AG09319 (cell line): ENCODE results near the gene ARAP2.

Experiments used
- DNase-seq: peaks from one replicate; pipeline ENCODE4 v3.0.0-alpha.2; 2010; ENCODE audit warnings: low read depth; ENCODE audit errors: extremely low read depth
- TF ChIP-seq, protein P1 (sequence below): IDR thresholded peaks from 2 replicates; pipeline ENCODE4 v1.5.1; 2011; ENCODE audit warnings: low read depth, mild to moderate bottlenecking, inconsistent platforms, low read length, moderate library complexity

Gene ARAP2

DNA sequence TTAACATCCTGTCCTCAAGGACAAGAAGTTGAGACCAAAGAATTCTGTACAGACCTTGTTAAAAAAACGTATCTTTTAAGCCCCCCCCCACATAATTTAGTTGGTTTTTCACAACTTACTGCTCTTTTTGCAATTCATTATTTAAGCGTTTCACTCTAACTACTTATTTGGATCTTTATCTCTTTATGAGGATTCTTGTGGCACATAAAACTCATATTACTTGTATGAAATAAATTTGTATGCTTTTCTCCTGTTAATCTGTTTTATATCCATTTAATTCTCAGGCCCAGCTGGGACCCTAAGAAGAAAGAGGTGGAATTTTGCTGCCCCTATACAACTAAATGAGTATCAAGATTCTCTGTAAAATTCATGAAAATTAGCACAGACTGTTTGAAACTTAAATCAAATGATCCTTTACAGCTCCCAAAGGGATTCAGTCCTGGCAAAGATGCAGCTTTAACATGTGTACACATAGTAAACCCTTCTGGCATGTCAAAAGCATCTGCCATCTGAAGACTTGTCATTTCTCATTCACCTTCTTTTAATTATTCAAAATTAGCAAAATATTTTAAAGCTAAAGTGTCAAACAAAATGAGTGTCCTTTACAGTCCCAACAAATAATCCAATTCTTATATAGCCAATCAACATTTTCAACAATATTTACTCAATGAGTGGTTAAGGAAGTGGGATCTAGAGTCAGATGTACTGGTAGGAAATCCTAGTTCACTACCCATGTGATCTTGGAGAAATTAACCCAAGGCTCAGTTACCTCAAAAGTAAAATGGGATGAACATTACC, 17.7 kb downstream of the ARAP2 start:
- DNase-seq, result no peak
- TF ChIP-seq, protein P1, sequence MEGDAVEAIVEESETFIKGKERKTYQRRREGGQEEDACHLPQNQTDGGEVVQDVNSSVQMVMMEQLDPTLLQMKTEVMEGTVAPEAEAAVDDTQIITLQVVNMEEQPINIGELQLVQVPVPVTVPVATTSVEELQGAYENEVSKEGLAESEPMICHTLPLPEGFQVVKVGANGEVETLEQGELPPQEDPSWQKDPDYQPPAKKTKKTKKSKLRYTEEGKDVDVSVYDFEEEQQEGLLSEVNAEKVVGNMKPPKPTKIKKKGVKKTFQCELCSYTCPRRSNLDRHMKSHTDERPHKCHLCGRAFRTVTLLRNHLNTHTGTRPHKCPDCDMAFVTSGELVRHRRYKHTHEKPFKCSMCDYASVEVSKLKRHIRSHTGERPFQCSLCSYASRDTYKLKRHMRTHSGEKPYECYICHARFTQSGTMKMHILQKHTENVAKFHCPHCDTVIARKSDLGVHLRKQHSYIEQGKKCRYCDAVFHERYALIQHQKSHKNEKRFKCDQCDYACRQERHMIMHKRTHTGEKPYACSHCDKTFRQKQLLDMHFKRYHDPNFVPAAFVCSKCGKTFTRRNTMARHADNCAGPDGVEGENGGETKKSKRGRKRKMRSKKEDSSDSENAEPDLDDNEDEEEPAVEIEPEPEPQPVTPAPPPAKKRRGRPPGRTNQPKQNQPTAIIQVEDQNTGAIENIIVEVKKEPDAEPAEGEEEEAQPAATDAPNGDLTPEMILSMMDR, result no peak

DNA sequence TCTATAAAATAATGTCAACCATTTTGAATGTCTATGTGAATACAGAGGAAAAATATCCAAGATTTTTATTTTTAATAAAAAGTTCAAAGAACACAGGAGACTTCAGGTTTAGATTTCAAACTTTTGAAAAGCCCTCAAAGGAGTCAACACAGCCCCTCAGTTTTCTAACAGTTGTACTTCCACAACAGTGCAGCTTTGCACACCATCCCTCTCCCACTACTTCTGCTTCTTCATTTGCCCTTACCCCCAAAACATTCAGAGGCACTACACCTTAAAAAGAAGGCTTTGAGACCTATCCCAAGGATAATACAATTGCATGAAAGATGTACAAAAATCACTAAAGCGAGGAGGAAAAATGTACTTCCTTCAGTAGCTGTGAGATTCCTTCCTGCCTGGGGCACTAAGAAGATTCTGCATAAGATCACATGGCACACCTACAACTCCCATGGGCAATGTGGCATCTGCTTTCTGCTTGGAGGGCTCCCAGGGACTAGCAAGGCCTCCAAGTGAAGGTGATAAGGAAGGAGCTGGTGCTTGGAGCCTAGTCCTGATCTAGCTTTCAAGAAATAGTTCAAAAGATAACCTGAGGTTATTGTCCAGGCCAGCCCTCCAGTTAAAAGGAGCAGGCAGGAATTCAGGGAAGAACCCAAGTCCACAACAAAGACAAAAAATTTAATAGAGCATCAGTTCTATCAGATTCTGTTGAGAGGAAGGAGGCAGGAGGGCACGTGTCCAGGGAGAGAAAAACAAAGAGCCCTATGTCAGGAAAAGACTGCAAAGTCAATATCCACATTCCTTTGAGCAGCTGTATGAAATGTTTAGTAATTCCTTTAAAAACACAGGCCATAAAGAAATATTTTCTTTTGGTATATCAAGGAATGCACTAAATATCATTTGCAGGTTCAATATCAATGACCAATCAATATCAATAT, 19.1 kb downstream of the ARAP2 start:
- DNase-seq, result no peak
- TF ChIP-seq, protein P1, result no peak

DNA sequence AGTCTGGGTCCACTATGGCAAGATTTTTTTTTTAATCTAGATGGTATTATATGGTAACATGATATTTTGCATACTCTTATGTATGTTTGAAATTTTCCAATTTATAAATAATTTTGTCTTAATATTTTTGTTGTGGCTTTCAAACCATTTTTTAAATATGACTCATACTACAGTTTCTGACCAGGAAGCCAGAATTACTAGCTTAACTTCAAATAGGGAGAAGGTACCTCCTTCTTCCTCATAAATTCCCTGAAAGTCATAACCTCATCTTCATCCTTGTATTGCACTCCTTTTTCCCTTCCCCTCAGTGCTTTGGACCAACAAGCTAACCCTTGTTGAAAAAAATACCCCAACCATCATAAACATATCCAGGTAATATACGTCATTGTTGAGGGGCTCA, 21.6 kb downstream of the ARAP2 start:
- TF ChIP-seq, protein P1, result no peak
- DNase-seq, result no peak

DNA sequence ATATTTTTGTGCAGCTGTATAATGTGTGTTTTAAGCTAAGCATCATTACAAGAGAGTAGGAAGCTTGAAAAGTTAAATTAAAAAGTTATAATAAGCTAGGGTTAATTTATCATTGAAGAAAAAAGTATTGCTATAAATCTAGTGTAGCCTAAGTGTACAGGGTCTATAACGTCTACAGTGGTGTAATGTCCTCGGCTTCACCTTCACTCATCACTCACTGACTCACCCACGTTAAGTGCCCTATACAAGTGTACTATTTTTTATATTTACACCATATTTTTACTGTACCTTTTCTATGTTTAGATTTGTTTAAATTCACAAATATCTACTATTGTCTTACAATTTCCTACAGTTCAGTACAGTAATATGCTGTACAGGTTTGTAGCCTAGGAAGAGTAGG, 23.5 kb downstream of the ARAP2 start:
- no peak for DNase-seq
- TF ChIP-seq, protein P1, result no peak

DNA sequence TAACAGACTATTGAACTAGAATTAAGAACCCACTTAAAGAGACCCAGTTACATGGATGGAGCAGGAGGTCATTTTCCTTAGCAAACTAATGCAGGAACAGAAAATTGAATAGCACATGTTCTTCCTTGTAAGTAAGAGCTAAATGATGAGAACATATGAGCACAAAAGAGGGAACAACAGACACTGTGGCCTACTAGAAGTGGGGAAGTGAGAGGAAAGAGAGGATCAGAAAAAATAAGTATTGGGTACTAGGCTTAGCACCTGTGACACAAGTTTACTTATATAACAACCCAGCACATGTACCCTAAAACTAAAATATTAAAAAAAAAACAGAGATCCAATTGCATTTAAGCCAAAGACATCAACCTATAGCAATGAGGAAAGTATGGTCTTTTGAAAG, 26.2 kb downstream of the ARAP2 start:
- TF ChIP-seq, protein P1, result no peak
- no peak for DNase-seq

DNA sequence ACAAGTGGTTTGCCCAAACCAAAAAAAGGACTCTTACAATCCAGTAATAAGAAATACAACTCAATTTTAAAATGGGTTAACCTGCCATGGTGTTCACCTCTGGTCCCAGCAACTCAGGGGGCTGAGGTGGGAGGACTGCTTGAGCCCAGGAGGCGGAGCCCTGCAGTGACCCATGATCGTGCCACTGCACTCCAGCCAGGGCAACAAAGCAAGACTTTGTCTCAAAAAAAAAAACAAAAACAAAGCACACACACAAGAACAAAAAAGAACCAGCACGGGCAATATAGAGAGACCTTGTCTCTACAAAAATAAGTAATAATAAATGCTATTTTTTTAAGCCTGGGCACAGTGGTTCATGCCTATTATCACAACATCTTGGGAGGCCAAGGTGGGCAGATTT, 28.7 kb downstream of the ARAP2 start:
- TF ChIP-seq, protein P1, result no peak
- DNase-seq, result no peak
